ENCODE data around the gene LDLRAD3. TPM values are rescaled to one million over a fixed set of nuclear protein-coding genes. Genes with fewer than 3 reads are reported as not detected.

LDLRAD3 gene
- polyA plus RNA-seq, 1 of the 3 experiments (the other 2 are of a cell fraction): 10.6 TPM

DNA sequence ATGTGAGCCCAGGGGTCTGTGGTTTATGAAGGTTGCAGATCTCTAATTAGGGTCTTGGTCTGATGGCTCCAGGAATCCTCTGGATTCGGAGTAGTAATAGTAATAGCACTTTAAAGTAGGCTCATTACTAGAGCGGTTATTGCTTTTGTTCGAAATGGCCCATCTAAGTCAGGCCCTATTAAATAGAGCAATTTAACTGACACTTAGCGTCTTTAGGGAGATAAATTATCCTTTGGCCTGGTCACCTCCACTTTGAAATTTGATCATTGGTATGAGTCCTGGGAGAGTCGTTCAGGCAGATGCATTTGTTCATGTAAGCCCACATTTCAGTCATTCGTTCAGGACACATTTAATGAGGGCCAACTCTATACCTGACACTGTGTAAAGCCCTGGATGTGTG is 54.8 kb downstream of the LDLRAD3 start:
- WGBS (ENCODE audit: low lambda C conversion rate): 88% methylated on average over 6 of the region's 6 CpGs
- H3K4me3 ChIP-seq (ENCODE audit: low read depth in 2 of 2, low read length in 1 of 2): no peak overlapping the region
- H3K4me2 ChIP-seq: no peak overlapping the region
- H3K27ac ChIP-seq (ENCODE audit: low read depth in 2 of 2, low read length in 1 of 2): no peak overlapping the region
- TF ChIP-seq YY1 (IDR thresholded peaks at IDR 0.05; ENCODE audit: low read depth) (no peak), CTCF (IDR thresholded peaks at IDR 0.05) (no peak), EP300 (IDR thresholded peaks at IDR 0.05; ENCODE audit: borderline replicate concordance in 1 of 2, low read depth in 1 of 2, low read length in 1 of 2) (no peak), USF2 (IDR thresholded peaks at IDR 0.05; ENCODE audit: borderline replicate concordance, low read depth, low read length) (no peak)
- no peaks in the 10 kb centered on the region for H3K9me3 ChIP-seq
- no peak for DNase-seq
- ChIA-PET CTCF (no interaction called here), POLR2A (no interaction called here)
- peaks cover 0 to 6% of the 10 kb centered on the region in 2 experiments; a peak in 2 of 4 replicates for H3K4me1 ChIP-seq (ENCODE audit: control insufficient read depth in 1 of 2, insufficient read depth in 2 of 2, low read depth in 1 of 2, low read length in 1 of 2)
- H3K9me2 ChIP-seq: no peaks in the 10 kb centered on the region
- H3K27me3 ChIP-seq (ENCODE audit: insufficient read depth): no peaks in the 10 kb centered on the region
- H3K36me3 ChIP-seq (replicated peaks in 1 of 2; ENCODE audit: control insufficient read depth in 1 of 2, insufficient read depth in 2 of 2, low read length in 1 of 2): peaks cover 0 to 5% of the 10 kb centered on the region in 2 experiments
- H4K20me1 ChIP-seq (ENCODE audit: insufficient read depth): no peaks in the 10 kb centered on the region
- H3F3A ChIP-seq (replicated peaks; ENCODE audit: insufficient read depth): no peaks in the 10 kb centered on the region
- no peak overlapping the region for H3K9ac ChIP-seq
- H3K79me2 ChIP-seq (ENCODE audit: insufficient read depth): peaks cover 12% of the 10 kb centered on the region; the same call in 1 of the 2 replicates
- no peak overlapping the region for H2AFZ ChIP-seq (ENCODE audit: low read depth)

DNA sequence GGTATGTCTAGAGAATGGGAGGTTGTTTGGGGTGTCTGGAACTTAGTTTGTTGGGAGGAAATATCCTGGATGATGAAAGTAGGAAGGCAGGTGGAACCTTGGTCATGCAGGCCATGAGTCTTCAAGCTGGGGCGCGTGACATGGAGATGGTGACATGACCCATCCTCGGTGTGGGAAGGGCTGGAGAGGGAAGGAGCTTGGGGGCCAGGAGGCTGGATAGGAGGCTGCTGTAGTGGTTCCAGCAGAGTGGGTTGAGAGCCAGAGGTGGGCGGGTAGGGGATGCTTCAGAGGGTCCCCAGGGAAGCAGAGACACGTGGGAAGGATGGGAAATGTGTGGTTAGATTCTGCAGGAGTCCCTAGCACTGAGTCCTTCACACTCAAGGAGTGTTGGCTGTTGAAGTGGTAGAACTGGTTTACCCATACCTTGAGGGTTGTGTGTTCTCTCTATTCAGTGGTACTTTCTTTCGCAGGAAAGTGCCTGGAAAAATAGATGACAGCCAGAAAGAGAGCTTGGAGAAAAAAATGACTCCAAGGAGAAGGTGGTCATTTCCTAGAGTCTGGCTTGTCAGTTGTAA is 56.8 kb downstream of the LDLRAD3 start:
- Histone ChIP-seq H3K36me3 (replicated peaks in 1 of 2; ENCODE audit: control insufficient read depth in 1 of 2, insufficient read depth in 2 of 2, low read length in 1 of 2) (no peaks in the 10 kb centered on the region), H3K27me3 (ENCODE audit: insufficient read depth) (no peaks in the 10 kb centered on the region), H3F3A (replicated peaks; ENCODE audit: insufficient read depth) (no peaks in the 10 kb centered on the region), H3K27ac (ENCODE audit: low read depth in 2 of 2, low read length in 1 of 2) (no peak overlapping the region), H2AFZ (ENCODE audit: low read depth) (no peak overlapping the region), H3K79me2 (ENCODE audit: insufficient read depth) (peaks cover 12% of the 10 kb centered on the region; the same call in 1 of the 2 replicates), H3K4me1 (ENCODE audit: control insufficient read depth in 1 of 2, insufficient read depth in 2 of 2, low read depth in 1 of 2, low read length in 1 of 2) (peaks cover 0 to 6% of the 10 kb centered on the region in 2 experiments; a peak in 2 of 4 replicates), H3K9me2 (no peaks in the 10 kb centered on the region), H4K20me1 (ENCODE audit: insufficient read depth) (no peaks in the 10 kb centered on the region), H3K4me2 (no peak overlapping the region), H3K9ac (no peak overlapping the region), H3K4me3 (ENCODE audit: low read depth in 2 of 2, low read length in 1 of 2) (no peak overlapping the region), H3K9me3 (no peaks in the 10 kb centered on the region)
- CTCF ChIA-PET: interaction anchor here (1.1 to 1.3 kb wide), 2 partner anchors 8 to 22 kb away, joined by 3 to 6 read pairs; no protein-coding TSS in a partner anchor
- WGBS (ENCODE audit: low lambda C conversion rate): 96% methylated on average over 6 of the region's 6 CpGs
- TF ChIP-seq USF2 (IDR thresholded peaks at IDR 0.05; ENCODE audit: borderline replicate concordance, low read depth, low read length): no peak
- TF ChIP-seq POLR2AphosphoS5 (IDR thresholded peaks at IDR 0.05; ENCODE audit: low read depth, low read length): no peak
- no peak for TF ChIP-seq EZH2phosphoT487 (IDR thresholded peaks at IDR 0.05; ENCODE audit: borderline replicate concordance, low read depth)
- no peak for TF ChIP-seq YY1 (IDR thresholded peaks at IDR 0.05; ENCODE audit: low read depth)
- no peak for TF ChIP-seq TEAD4 (IDR thresholded peaks at IDR 0.05; ENCODE audit: borderline replicate concordance, insufficient read depth)
- TF ChIP-seq, protein P1, sequence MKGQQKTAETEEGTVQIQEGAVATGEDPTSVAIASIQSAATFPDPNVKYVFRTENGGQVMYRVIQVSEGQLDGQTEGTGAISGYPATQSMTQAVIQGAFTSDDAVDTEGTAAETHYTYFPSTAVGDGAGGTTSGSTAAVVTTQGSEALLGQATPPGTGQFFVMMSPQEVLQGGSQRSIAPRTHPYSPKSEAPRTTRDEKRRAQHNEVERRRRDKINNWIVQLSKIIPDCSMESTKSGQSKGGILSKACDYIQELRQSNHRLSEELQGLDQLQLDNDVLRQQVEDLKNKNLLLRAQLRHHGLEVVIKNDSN (IDR thresholded peaks at IDR 0.05; ENCODE audit: borderline replicate concordance, low read depth): no peak
- no peak for TF ChIP-seq SIN3A (IDR thresholded peaks at IDR 0.05; ENCODE audit: borderline replicate concordance, low read depth, low read length)
- no peak for DNase-seq
- POLR2A ChIA-PET: no interaction called here

All from SK-N-SH (cell line).